ENCODE results near the gene TACSTD2.

The TACSTD2 gene

GRCh38 chr1:58597996-58598395, 20.9 kb upstream of the TACSTD2 start:
- no peak overlapping the region for H3K4me3 ChIP-seq (ENCODE audit: low read depth, low read length)
- TF ChIP-seq, protein P1, sequence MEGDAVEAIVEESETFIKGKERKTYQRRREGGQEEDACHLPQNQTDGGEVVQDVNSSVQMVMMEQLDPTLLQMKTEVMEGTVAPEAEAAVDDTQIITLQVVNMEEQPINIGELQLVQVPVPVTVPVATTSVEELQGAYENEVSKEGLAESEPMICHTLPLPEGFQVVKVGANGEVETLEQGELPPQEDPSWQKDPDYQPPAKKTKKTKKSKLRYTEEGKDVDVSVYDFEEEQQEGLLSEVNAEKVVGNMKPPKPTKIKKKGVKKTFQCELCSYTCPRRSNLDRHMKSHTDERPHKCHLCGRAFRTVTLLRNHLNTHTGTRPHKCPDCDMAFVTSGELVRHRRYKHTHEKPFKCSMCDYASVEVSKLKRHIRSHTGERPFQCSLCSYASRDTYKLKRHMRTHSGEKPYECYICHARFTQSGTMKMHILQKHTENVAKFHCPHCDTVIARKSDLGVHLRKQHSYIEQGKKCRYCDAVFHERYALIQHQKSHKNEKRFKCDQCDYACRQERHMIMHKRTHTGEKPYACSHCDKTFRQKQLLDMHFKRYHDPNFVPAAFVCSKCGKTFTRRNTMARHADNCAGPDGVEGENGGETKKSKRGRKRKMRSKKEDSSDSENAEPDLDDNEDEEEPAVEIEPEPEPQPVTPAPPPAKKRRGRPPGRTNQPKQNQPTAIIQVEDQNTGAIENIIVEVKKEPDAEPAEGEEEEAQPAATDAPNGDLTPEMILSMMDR (IDR thresholded peaks at IDR 0.05; ENCODE audit: low read depth, low read length), result no peak

DNA sequence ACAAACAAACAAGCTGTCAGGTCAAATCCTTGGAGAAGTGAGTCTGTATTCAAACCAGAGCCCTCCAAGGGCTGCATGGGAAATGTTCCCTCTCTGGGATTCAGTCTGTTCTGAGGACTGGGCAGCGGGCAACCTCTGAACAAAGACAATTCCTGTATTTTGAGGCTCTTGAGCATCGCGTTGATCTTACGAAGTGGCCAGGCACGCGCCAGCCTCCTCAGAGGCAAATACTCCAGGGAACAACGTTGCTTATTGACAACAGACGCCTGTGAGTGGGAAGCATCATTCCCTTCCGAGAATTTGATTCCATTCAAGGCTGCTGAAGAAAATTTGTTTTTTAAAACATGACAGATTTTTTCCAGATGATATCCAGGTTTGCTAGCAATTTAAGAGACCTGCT, 20.0 kb upstream of the TACSTD2 start:
- TF ChIP-seq, protein P1 (IDR thresholded peaks at IDR 0.05; ENCODE audit: low read depth, low read length), result no peak
- H3K4me3 ChIP-seq (ENCODE audit: low read depth, low read length), result no peak overlapping the region

DNA sequence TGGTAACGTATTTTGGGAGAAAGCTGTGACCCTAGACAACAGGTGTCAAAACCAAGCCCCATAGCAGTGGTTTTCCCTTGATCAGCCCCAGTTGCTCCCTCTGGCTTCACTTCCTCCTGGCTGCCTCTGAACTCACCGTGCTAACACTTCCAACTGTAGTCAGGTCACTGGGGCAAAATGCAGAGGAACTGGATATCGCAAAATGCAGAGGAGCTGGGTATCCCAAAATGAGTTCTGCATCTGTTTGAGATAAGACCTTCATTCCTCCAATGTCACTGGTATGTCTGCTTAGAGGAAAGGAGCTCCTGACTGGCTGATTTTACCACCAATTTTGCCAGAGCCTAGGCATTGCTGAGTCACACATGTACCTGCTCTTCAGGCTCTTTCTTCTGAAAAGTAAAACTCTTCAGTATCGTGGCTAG, 19.6 kb upstream of the TACSTD2 start:
- TF ChIP-seq, protein P1 (IDR thresholded peaks at IDR 0.05; ENCODE audit: low read depth, low read length), result no peak
- H3K4me3 ChIP-seq (ENCODE audit: low read depth, low read length), result no peak overlapping the region

DNA sequence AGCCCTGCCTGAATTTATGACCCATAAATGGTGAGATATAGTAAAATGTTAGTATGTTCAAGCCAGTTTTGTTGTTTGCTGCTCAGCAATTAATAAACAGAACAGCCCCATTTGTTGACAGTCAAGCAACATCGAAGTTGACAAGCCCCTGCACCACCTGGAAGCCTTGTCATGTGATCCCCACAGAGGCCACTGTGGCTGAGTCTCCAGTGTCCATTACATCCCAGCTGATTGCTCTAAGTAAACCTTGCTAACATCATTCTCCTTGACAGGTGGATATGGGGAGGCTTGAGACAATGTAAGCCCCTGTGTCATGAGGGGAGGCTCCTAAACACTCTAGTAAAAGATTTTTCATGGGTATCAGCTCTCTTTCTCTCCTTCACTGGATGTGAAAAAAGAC, 17.5 kb upstream of the TACSTD2 start:
- TF ChIP-seq, protein P1 (IDR thresholded peaks at IDR 0.05; ENCODE audit: low read depth, low read length), result no peak
- H3K4me3 ChIP-seq (ENCODE audit: low read depth, low read length), result no peak overlapping the region

DNA sequence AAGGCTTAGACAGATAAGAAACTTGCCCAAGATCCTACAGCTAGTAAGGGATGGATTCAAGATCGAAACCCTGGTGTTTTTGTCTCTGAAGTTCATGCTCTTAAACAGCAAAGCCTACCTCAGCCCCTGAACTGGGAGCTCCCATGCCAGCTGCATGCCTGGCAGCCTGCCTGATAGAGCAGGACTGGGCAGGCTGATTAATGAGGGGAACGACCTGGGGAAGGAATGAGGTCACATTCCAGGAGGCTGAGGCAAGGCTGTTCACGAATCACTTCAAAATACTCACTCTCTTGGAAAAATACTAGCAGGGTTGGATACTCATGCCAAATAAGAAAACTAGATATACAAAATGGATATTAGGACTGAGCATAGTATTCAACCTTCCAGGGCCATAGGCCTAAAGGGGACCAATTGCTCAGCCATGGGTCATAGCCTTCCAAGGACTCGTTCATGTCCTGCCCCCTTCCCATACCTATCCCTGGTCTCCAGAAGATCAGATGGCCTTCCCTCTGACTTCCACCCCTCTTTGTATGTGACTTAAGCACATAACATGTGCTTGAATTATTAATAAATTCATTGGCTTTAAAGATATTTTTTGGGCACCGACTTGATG, 15.6 kb upstream of the TACSTD2 start:
- H3K4me3 ChIP-seq (ENCODE audit: low read depth, low read length), result no peak overlapping the region
- TF ChIP-seq, protein P1 (IDR thresholded peaks at IDR 0.05; ENCODE audit: low read depth, low read length), result no peak

DNA sequence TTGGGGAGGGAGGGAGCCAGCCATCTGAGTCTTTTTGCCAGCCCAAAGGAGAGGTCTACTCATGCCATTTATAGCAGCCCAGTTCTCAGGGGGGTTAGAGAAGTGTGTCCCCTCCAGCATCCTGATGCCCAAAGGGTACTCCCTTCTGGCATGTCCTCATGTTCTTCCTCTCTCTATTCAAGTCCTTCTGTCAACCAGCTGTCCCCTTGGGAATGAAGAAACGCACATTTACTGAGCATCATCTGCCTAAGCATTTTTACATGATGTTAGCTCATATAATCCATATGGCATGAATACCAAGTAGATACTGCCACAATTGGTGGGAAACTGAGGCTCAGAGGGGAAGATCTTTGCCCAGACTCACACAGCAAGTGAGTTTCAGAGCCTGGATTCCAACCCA, 14.8 kb upstream of the TACSTD2 start:
- H3K4me3 ChIP-seq (ENCODE audit: low read depth, low read length), result no peak overlapping the region
- TF ChIP-seq, protein P1 (IDR thresholded peaks at IDR 0.05; ENCODE audit: low read depth, low read length), result no peak

GRCh38 chr1:58590019-58590418, 13.0 kb upstream of the TACSTD2 start:
- TF ChIP-seq, protein P1 (IDR thresholded peaks at IDR 0.05; ENCODE audit: low read depth, low read length), result no peak
- H3K4me3 ChIP-seq (ENCODE audit: low read depth, low read length), result no peak overlapping the region
